ENCODE measurements around the gene NFAM1.

GRCh38 chr22:42408276-42408675, 23.9 kb downstream of the NFAM1 start:
- TF ChIP-seq POLR2A (IDR thresholded peaks at IDR 0.05) = no peak
- TF ChIP-seq CTCF (IDR thresholded peaks at IDR 0.05) = no peak
- TF ChIP-seq POLR2AphosphoS5 (IDR thresholded peaks at IDR 0.05) = no peak
- TF ChIP-seq EP300 (IDR thresholded peaks at IDR 0.05) = no peak
